WERI-Rb-1 (cell line): ENCODE measurements around the gene RYR2.

ENCODE experiments used
- DNase-seq: peaks from one replicate; pipeline ENCODE4 v3.0.0-alpha.2; 2020
- H3K27ac ChIP-seq: fragments of 250-450 bp; sonication (Bioruptor Pico); 2 replicates; pipeline ENCODE4 v1.5.1; 2020; ENCODE audit warnings: mild to moderate bottlenecking, moderate library complexity
- H3K27me3 ChIP-seq: fragments of 250-450 bp; sonication (Bioruptor Pico); 2 replicates; pipeline ENCODE4 v1.5.1; 2021; ENCODE audit warnings: mild to moderate bottlenecking, low read depth, moderate library complexity; ENCODE audit not compliant: insufficient read depth, severe bottlenecking
- H3K36me3 ChIP-seq: fragments of 250-450 bp; sonication (Bioruptor Pico); 2 replicates; pipeline ENCODE4 v1.5.1; 2020; ENCODE audit warnings: mild to moderate bottlenecking, moderate library complexity
- H3K4me3 ChIP-seq: 2 replicates; pipeline ENCODE4 v1.5.1; 2011; ENCODE audit warnings: low read depth, mild to moderate bottlenecking, control low read depth, low read length
- H3K9me3 ChIP-seq: fragments of 250-450 bp; sonication (Bioruptor Pico); 2 replicates; pipeline ENCODE4 v1.5.1; 2021; ENCODE audit warnings: mild to moderate bottlenecking, moderate library complexity; ENCODE audit not compliant: severe bottlenecking
- CTCF ChIP-seq: IDR thresholded peaks from 2 replicates; pipeline ENCODE4 v1.5.1; 2011; ENCODE audit warnings: low read depth, mild to moderate bottlenecking, control low read depth, inconsistent platforms, low read length

The RYR2 gene

GRCh38 chr1:237791592-237791991 lies 749.6 kb downstream of the RYR2 start:
- H3K4me3 ChIP-seq = no peak overlapping the region
- H3K27ac ChIP-seq = no peak overlapping the region
- no peaks in the 10 kb centered on the region for H3K36me3 ChIP-seq
- DNase-seq = no peak
- H3K9me3 ChIP-seq = no peaks in the 10 kb centered on the region
- no peak for TF ChIP-seq CTCF
- no peaks in the 10 kb centered on the region for H3K27me3 ChIP-seq

GRCh38 chr1:237792149-237792548 lies 750.2 kb downstream of the RYR2 start:
- no peak for TF ChIP-seq CTCF
- H3K4me3 ChIP-seq = no peak overlapping the region
- no peaks in the 10 kb centered on the region for H3K27me3 ChIP-seq
- no peaks in the 10 kb centered on the region for H3K36me3 ChIP-seq
- H3K9me3 ChIP-seq = no peaks in the 10 kb centered on the region
- no peak for DNase-seq
- H3K27ac ChIP-seq = no peak overlapping the region

GRCh38 chr1:237792726-237793125 lies 750.7 kb downstream of the RYR2 start:
- H3K36me3 ChIP-seq = no peaks in the 10 kb centered on the region
- H3K4me3 ChIP-seq = no peak overlapping the region
- no peaks in the 10 kb centered on the region for H3K9me3 ChIP-seq
- no peaks in the 10 kb centered on the region for H3K27me3 ChIP-seq
- no peak for DNase-seq
- no peak for TF ChIP-seq CTCF
- H3K27ac ChIP-seq = no peak overlapping the region

- H3K27ac ChIP-seq = no peak overlapping the region
- TF ChIP-seq CTCF = no peak
- H3K36me3 ChIP-seq = no peaks in the 10 kb centered on the region
- H3K27me3 ChIP-seq = no peaks in the 10 kb centered on the region
- no peak for DNase-seq
- no peaks in the 10 kb centered on the region for H3K9me3 ChIP-seq
- no peak overlapping the region for H3K4me3 ChIP-seq
Measured at GRCh38 chr1:237794071-237794470, 752.1 kb downstream of the RYR2 start.

GRCh38 chr1:237795558-237795957 lies 753.6 kb downstream of the RYR2 start:
- DNase-seq = no peak
- Histone ChIP-seq H3K9me3 (no peaks in the 10 kb centered on the region), H3K27ac (no peak overlapping the region), H3K4me3 (no peak overlapping the region), H3K27me3 (no peaks in the 10 kb centered on the region), H3K36me3 (no peaks in the 10 kb centered on the region)
- no peak for TF ChIP-seq CTCF

GRCh38 chr1:237799762-237800474 lies 757.9 kb downstream of the RYR2 start:
- H3K9me3 ChIP-seq = no peaks in the 10 kb centered on the region
- TF ChIP-seq CTCF = peak; percentile 58
- DNase-seq = peak; percentile 94
- no peaks in the 10 kb centered on the region for H3K27me3 ChIP-seq
- no peak overlapping the region for H3K27ac ChIP-seq
- no peaks in the 10 kb centered on the region for H3K36me3 ChIP-seq
- no peak overlapping the region for H3K4me3 ChIP-seq
